HEK293 (cell line): ENCODE measurements around the gene SARS1.
A peak's percentile ranks its signal among the peaks of the same experiment; 100 is the strongest.

ENCODE experiments used
- CTCF ChIA-PET: fragments of 350-600 bp; formaldehyde crosslinking; extraction: SDS; loops from one replicate; lab custom pipeline; 2021; ENCODE audit warnings: antibody characterized with exemption; lab: Yijun Ruan, JAX
- POLR2A ChIA-PET: fragments of 300-600 bp; formaldehyde crosslinking; extraction: SDS; loops from one replicate; lab custom pipeline; 2020; ENCODE audit warnings: antibody characterized with exemption, inconsistent platforms; lab: Yijun Ruan, JAX
- H3K27ac ChIP-seq: fragments of 200-500 bp; sonication (Bioruptor generic); 2 replicates; pipeline ENCODE4 v1.5.1; 2014; ENCODE audit warnings: low read depth, low read length, control low read depth, inconsistent platforms; ENCODE audit errors: extremely low read depth
- H3K36me3 ChIP-seq, 2 experiments: fragments of 200-500 bp in 1 of 2; sonication (Bioruptor generic) in 1 of 2; 1 replicate in 1 of 2; 2 replicates in 1 of 2; pipeline ENCODE4 v1.5.1; 2014 to 2017; ENCODE audit warnings: inconsistent platforms in 2 of 2, low read length in 2 of 2; ENCODE audit not compliant: control insufficient read depth in 2 of 2, insufficient read depth in 1 of 2
- H3K4me1 ChIP-seq: fragments of 200-500 bp; sonication (Bioruptor generic); 2 replicates; pipeline ENCODE4 v1.5.1; 2014; ENCODE audit warnings: mild to moderate bottlenecking, low read length, inconsistent platforms; ENCODE audit not compliant: control insufficient read depth, insufficient read depth
- H3K4me3 ChIP-seq: 2 replicates; pipeline ENCODE4 v1.5.1; 2011; ENCODE audit warnings: low read depth, mild to moderate bottlenecking, control low read depth, low read length, moderate library complexity
- H3K9me3 ChIP-seq: fragments of 200-500 bp; sonication (Bioruptor generic); 2 replicates; pipeline ENCODE4 v1.5.1; 2014; ENCODE audit warnings: low read depth, low read length, inconsistent platforms; ENCODE audit not compliant: control insufficient read depth, insufficient read depth
- BCL6B ChIP-seq: fragments of 450-650 bp; formaldehyde crosslinking; IDR thresholded peaks from 2 replicates; pipeline ENCODE4 v1.5.1; 2017; ENCODE audit warnings: missing biosample characterization, missing genetic modification characterization
- GLIS2 ChIP-seq: fragments of 450-650 bp; formaldehyde crosslinking; IDR thresholded peaks from 2 replicates; pipeline ENCODE4 v1.5.1; 2016; ENCODE audit warnings: missing biosample characterization, missing genetic modification characterization
- KLF7 ChIP-seq: fragments of 450-650 bp; formaldehyde crosslinking; IDR thresholded peaks from 2 replicates; pipeline ENCODE4 v1.5.1; 2016; ENCODE audit warnings: missing biosample characterization, missing genetic modification characterization, borderline replicate concordance
- KLF8 ChIP-seq: fragments of 450-650 bp; formaldehyde crosslinking; IDR thresholded peaks from 2 replicates; pipeline ENCODE4 v1.5.1; 2016; ENCODE audit warnings: missing biosample characterization, missing genetic modification characterization
- SETDB1 ChIP-seq: IDR thresholded peaks from one replicate; pipeline ENCODE4 v1.6.1; 2017; ENCODE audit warnings: mild to moderate bottlenecking, low read length, moderate library complexity, mixed read lengths; ENCODE audit not compliant: insufficient read length
- ZBTB20 ChIP-seq: fragments of 450-650 bp; formaldehyde crosslinking; IDR thresholded peaks from 2 replicates; pipeline ENCODE4 v1.5.1; 2016; ENCODE audit warnings: missing biosample characterization, missing genetic modification characterization
- ZNF350 ChIP-seq: fragments of 450-650 bp; formaldehyde crosslinking; IDR thresholded peaks from 2 replicates; pipeline ENCODE4 v1.5.0; 2017; ENCODE audit warnings: missing biosample characterization, mild to moderate bottlenecking, missing genetic modification characterization
- ZNF701 ChIP-seq: fragments of 450-650 bp; formaldehyde crosslinking; IDR thresholded peaks from 2 replicates; pipeline ENCODE4 v1.5.1; 2016; ENCODE audit warnings: missing biosample characterization, missing genetic modification characterization
- ZNF76 ChIP-seq: fragments of 450-650 bp; formaldehyde crosslinking; IDR thresholded peaks from 2 replicates; pipeline ENCODE4; 2016; ENCODE audit warnings: low read depth, missing biosample characterization, missing genetic modification characterization, borderline replicate concordance
- TF ChIP-seq, protein P1 (sequence below): fragments of 450-650 bp; formaldehyde crosslinking; IDR thresholded peaks from 2 replicates; pipeline ENCODE4 v1.5.1; 2016; ENCODE audit warnings: missing biosample characterization, missing genetic modification characterization
- TF ChIP-seq, protein P2 (sequence below): fragments of 450-650 bp; formaldehyde crosslinking; IDR thresholded peaks from 2 replicates; pipeline ENCODE4 v1.5.1; 2017; ENCODE audit warnings: missing biosample characterization, missing genetic modification characterization

The SARS1 gene

DNA sequence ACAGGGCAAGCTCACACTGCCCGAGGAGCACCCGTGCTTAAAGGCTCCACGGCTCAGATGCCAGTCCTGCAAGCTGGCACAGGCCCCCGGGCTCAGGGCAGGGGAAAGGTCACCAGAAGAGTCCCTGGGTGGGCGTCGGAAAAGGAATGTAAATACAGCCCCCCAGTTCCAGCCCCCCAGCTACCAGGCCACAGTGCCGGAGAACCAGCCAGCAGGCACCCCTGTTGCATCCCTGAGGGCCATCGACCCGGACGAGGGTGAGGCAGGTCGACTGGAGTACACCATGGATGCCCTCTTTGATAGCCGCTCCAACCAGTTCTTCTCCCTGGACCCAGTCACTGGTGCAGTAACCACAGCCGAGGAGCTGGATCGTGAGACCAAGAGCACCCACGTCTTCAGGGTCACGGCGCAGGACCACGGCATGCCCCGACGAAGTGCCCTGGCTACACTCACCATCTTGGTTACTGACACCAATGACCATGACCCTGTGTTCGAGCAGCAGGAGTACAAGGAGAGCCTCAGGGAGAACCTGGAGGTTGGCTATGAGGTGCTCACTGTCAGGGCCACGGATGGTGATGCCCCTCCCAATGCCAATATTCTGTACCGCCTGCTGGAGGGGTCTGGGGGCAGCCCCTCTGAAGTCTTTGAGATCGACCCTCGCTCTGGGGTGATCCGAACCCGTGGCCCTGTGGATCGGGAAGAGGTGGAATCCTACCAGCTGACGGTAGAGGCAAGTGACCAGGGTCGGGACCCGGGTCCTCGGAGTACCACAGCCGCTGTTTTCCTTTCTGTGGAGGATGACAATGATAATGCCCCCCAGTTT, 36.9 kb downstream of the SARS1 start:
- ChIA-PET POLR2A (interaction anchor here (1.2 to 2.7 kb wide), 5 partner anchors 11 to 147 kb away, joined by 3 to 12 read pairs (median 4); partner anchors contain the start of gene SORT1), CTCF (interaction anchor here (0.7 kb wide), 1 partner anchor 287 kb away, joined by 3 read pairs; no protein-coding TSS in a partner anchor)
- Histone ChIP-seq H3K4me3 (no peak overlapping the region), H3K36me3 (peaks cover 0 to 32% of the 10 kb centered on the region in 2 experiments; a peak in 1 of 3 replicates), H3K4me1 (peaks cover 5% of the 10 kb centered on the region; the same call in 1 of the 2 replicates), H3K9me3 (no peaks in the 10 kb centered on the region), H3K27ac (no peak overlapping the region)
- no peak for TF ChIP-seq ZNF76 (tag by site-specific recombination)
- no peak for TF ChIP-seq ZNF701
- TF ChIP-seq, protein P1, sequence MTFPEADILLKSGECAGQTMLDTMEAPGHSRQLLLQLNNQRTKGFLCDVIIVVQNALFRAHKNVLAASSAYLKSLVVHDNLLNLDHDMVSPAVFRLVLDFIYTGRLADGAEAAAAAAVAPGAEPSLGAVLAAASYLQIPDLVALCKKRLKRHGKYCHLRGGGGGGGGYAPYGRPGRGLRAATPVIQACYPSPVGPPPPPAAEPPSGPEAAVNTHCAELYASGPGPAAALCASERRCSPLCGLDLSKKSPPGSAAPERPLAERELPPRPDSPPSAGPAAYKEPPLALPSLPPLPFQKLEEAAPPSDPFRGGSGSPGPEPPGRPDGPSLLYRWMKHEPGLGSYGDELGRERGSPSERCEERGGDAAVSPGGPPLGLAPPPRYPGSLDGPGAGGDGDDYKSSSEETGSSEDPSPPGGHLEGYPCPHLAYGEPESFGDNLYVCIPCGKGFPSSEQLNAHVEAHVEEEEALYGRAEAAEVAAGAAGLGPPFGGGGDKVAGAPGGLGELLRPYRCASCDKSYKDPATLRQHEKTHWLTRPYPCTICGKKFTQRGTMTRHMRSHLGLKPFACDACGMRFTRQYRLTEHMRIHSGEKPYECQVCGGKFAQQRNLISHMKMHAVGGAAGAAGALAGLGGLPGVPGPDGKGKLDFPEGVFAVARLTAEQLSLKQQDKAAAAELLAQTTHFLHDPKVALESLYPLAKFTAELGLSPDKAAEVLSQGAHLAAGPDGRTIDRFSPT (tag by site-specific recombination): 0 out of 2 replicates have a peak, but pooled peaks have one; percentile 39
- TF ChIP-seq BCL6B (tag by site-specific recombination): no peak
- 0 out of 2 replicates have a peak, but pooled peaks have one; percentile 6 for TF ChIP-seq ZBTB20 (tag by site-specific recombination)

GRCh38 chr1:109251277-109252166, 37.8 kb downstream of the SARS1 start:
- Histone ChIP-seq H3K36me3 (peaks cover 0 to 37% of the 10 kb centered on the region in 2 experiments; a peak in 1 of 3 replicates), H3K9me3 (no peaks in the 10 kb centered on the region), H3K4me1 (peaks cover 5% of the 10 kb centered on the region; the same call in 1 of the 2 replicates), H3K27ac (no peak overlapping the region), H3K4me3 (no peak overlapping the region)
- TF ChIP-seq, protein P2, sequence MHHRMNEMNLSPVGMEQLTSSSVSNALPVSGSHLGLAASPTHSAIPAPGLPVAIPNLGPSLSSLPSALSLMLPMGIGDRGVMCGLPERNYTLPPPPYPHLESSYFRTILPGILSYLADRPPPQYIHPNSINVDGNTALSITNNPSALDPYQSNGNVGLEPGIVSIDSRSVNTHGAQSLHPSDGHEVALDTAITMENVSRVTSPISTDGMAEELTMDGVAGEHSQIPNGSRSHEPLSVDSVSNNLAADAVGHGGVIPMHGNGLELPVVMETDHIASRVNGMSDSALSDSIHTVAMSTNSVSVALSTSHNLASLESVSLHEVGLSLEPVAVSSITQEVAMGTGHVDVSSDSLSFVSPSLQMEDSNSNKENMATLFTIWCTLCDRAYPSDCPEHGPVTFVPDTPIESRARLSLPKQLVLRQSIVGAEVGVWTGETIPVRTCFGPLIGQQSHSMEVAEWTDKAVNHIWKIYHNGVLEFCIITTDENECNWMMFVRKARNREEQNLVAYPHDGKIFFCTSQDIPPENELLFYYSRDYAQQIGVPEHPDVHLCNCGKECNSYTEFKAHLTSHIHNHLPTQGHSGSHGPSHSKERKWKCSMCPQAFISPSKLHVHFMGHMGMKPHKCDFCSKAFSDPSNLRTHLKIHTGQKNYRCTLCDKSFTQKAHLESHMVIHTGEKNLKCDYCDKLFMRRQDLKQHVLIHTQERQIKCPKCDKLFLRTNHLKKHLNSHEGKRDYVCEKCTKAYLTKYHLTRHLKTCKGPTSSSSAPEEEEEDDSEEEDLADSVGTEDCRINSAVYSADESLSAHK (tag by site-specific recombination): peak; percentile 96
- TF ChIP-seq GLIS2 (tag by site-specific recombination): no peak
- no peak for TF ChIP-seq KLF8 (tag by site-specific recombination)
- no peak for TF ChIP-seq ZNF350
- peak; percentile 19 for TF ChIP-seq SETDB1
- TF ChIP-seq KLF7: no peak
- ChIA-PET CTCF (interaction anchor here (0.6 kb wide), 1 partner anchor 25 kb away, joined by 3 read pairs; no protein-coding TSS in a partner anchor), POLR2A (interaction anchor here (0.7 to 1.2 kb wide), 2 partner anchors 26 to 151 kb away, joined by 3 to 10 read pairs; no protein-coding TSS in a partner anchor)
